Measurements from ENCODE around the gene CORO2A.

CORO2A gene, protein sequence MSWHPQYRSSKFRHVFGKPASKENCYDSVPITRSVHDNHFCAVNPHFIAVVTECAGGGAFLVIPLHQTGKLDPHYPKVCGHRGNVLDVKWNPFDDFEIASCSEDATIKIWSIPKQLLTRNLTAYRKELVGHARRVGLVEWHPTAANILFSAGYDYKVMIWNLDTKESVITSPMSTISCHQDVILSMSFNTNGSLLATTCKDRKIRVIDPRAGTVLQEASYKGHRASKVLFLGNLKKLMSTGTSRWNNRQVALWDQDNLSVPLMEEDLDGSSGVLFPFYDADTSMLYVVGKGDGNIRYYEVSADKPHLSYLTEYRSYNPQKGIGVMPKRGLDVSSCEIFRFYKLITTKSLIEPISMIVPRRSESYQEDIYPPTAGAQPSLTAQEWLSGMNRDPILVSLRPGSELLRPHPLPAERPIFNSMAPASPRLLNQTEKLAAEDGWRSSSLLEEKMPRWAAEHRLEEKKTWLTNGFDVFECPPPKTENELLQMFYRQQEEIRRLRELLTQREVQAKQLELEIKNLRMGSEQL

DNA sequence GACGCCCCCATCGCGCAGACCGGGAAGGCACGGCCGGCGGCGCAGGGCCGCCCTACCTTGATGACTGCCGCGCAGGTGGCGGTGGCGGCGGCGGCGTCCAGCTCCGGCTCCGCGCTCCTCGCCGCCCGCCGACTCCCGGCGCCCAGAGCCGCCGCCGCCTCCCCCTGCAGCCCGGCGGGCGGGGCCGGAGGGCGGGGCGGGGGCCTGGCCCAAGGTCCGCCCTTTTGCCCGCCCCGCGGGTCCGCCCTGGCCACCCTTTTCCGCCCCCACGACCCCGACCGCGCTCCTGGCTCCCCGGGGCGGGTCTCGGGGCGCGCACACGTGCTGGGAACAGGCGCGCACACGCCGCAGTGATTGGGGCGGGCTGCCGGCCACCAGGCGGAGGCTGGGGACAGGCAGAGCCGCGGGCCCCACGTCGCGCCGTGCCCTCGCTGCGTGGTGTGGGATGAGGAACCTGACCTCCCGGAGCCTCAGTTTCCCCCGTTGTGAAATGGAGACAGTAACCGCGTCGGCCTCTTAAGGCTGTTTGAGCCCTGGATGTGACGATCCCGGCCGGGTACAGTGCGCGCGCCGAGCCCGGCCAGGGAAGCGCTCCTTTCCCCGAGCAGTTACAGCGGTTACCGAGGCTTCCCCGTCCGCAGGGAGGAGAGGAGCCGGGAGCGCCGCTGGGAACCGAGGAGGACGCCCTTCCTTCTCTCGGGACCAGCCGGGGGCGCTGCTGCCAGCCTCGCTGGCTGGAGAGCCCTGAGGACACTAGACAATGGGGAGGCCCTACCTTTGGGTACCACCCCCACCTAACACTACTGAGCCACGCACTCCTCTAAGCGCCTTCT is at the start of gene CORO2A:
CORO2A (minus strand) TSS at position 135 of the 833 bp plus-strand sequence. CDS start 34,977 bp downstream, outside the sequence.
- in situ Hi-C loops (cut with HindIII; ENCODE audit: low sequenced_read_pairs) = no loop called here

DNA sequence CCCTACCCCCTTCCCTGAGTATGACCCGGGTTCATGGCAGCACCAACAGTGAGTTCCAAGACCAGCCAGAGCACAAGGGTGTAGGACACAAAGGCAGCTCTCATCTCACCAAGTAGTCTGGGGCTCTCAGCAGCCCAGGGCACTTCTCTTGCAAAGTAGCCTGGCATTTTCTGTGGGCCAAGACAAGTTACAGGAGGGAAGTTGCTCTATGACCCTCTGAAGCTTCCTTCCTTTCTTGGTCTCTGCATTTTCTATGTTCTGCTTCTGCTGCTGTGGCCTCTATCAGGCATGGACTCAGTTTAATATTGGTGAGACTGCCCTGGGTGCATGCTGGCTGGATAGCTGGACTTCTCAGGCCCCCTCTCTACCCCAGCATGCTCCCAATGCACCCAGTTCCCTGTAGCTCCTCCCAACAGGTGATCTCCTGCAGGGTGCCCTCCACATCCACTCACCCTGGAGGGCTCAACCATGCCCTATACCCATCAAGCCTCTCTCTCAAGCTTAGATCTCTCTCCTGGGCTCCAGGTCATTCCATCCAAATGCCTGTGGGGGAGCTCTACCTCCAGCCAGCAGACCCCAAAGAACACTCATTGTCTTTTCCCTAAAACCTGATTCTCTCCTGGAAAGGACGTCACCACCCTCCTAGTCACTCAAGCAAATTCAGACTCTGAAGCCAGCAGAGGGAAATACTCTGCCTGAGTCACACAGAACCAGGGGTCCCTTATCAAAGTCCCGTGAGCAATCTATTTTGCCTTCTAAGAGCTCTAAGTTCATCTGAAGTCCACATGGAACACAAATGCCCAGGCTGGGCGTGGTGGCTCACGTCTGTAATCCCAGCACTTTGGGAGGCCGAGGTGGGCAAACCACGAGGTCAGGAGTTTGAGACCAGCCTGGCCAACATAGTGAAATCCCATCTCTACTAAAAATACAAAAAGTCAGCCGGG is 49.2 kb upstream of the CORO2A start:
- in situ Hi-C loops (cut with HindIII; ENCODE audit: low sequenced_read_pairs) = no loop called here

DNA sequence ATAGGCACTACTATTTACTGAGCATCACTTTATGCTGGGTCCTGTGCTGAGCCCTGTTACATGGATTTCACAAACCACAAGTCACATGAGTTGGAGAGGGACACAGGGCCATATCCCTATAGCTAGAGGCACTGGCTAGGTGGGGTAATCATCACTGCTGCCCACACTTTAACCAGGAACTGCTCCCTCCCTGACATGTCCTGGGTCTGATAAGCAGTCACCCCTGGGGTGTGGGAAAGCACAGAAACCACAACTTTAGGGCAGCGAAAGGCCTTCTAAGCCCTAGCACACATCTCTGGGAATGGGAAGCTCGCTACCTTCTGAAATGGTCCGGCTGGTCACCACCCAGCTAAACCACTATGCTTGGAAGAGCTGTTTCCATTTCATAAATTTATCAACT is 48.0 kb upstream of the CORO2A start:
- in situ Hi-C loops (cut with HindIII; ENCODE audit: low sequenced_read_pairs) = no loop called here

DNA sequence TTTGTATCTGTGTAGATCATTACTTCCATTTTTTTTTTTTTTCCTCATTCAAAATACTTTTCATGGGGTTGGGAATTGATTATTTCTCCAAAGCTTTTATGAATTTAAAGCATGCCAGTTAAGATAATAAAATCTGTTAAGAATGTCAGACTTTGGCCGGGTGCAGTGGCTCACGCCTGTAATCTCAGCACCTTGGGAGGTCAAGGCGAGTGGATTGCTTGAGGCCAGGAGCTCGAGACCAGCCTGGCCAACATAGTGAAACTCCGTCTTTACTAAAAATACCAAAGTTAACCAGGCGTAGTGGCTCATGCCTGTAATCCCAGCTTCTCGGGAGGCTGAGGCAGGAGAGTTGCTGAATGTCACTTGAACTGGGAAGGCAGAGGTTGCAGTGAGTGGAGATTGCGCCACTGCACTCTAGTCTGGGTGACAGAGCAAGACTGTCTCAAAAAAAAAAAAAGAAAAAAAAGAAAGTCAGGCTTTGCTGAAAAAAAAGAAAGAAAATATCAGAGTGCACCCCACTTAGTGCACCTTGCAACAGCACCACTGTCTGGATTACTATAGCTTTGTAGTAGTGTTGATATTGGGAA is 44.6 kb upstream of the CORO2A start:
- in situ Hi-C loops (cut with HindIII; ENCODE audit: low sequenced_read_pairs) = no loop called here

DNA sequence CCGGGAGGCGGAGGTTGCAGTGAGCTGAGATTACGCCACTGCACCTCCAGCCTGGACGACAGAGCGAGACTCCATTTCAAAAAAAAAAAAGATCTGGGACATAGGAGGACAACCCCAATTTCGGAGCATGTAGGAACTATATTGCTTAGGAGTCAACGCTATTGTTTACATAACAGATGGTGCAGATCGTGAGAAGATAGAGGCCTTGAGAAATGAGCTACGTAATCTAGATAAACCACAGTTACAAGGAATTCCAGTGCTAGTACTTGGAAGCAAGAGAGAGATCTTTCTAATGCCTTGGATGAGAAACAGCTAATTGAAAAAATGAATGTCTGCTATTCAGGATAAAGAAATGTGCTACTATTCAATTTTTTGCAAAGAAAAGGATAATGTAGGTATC is 42.7 kb upstream of the CORO2A start:
- in situ Hi-C loops (cut with HindIII; ENCODE audit: low sequenced_read_pairs) = no loop called here

DNA sequence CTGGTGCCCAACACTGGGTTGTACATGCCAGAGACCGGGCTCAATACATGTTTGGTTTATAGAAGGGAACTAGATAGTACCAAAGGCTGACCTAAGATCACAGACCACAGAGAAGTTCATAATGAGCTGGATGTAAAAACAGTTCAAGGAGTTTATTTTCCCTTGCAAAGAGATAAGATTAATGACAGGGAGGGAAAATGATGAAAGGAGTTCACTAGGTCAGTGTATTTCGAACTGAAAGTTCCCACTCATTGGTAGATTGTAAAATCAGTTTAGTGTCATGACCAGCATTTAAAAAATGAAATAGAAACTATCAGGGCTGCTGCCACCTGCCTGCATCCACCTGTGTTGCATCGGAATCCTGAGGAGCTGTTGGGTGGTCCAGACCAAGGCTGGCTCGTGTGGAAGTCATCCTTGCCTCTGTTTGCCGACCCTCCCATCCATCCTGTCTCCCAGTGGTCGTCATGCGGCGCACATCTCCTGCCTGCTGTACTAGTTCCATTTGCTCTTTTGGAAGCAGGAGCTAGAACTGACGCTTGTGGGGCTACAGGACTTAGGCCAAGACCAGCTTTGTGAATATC is 41.9 kb upstream of the CORO2A start:
- in situ Hi-C loops (cut with HindIII; ENCODE audit: low sequenced_read_pairs) = no loop called here

DNA sequence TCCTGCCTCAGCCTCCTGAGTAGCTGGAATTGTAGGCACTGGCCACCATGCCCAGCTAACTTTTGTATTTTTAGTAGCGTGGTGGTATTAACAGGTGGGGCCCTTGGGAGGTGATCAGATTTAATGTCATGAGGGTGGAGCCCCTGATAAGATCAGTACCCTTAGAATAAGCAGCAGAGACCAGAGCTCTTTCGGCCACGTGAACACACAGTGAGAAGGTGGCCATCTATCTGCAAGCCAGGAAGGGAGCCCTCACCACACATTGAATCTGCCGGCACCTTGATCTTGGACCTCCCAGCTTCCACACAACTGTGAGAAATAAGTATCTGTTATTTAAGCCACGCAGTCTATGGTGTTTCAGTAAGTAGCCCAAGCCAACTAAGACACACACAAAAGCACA is 40.5 kb upstream of the CORO2A start:
- in situ Hi-C loops (cut with HindIII; ENCODE audit: low sequenced_read_pairs) = no loop called here

DNA sequence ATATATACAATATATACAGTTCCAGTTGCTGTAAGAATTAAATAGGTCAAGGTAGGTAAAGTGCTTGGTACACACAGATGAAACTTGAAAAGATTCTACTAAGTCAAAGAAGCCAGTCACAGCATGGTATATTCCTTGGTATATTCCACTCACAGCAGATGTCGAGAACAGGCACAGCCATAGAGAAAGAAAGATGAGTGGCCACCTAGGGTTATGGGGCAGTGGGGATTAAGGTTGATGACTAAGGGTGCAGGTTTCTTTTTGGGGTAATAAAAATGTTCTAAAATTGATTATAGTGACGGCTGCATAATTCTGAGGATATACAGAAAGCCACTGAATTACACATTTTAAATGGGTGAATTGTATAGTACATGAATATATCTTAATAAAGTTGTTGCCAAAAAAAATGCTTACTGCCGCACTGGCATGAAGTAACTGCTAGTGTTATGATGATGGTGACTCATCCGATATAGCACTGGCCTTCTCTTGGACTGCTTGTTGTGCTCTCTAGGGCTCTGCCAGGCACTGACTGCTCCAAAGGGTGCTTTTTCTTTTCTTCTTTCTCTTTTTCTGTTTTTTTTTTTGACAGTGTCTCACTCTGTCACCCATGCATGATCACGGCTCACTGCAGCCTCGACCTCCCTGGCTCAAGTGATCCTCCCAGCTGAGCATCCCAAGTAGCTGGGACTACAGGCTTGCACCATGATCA is 39.5 kb upstream of the CORO2A start:
- in situ Hi-C loops (cut with HindIII; ENCODE audit: low sequenced_read_pairs) = no loop called here

DNA sequence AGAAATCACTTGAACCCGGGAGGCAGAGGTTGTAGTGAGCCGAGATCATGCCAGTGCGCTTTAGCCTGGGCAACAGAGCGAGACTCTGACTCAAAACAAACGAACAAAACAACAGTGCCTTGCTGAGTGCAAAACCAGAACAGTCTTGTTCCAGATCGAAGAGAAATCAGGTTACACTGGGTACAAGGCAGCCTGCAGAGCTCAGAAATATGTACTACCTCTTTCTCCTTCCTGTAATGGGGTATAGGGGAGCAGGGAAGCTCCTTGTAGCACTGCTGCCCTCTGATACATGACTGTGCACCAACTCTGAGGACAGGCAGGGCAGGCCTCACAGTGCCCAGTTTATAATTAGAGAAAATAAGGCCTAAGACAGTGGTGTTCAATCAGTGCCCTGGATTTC is 38.4 kb upstream of the CORO2A start:
- in situ Hi-C loops (cut with HindIII; ENCODE audit: low sequenced_read_pairs) = no loop called here

DNA sequence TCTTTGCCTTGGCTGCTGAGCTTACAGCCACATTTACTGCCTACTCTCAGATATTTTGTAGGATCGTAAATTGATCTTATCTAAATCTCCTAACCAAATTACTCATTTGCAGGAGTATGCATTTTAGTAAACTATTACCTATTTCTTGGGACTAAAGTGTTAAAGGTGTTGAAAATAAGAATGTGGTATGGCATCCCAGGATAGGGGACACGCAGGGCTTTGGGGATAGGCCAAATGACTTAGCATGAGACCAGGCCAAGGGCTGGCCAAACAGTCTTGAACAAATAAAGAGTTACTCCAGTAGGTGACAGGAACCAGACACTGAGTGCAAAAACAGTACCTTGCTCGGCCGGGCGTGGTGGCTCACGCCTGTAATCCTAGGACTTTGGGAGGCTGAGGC is 37.9 kb upstream of the CORO2A start:
- in situ Hi-C loops (cut with HindIII; ENCODE audit: low sequenced_read_pairs) = no loop called here

DNA sequence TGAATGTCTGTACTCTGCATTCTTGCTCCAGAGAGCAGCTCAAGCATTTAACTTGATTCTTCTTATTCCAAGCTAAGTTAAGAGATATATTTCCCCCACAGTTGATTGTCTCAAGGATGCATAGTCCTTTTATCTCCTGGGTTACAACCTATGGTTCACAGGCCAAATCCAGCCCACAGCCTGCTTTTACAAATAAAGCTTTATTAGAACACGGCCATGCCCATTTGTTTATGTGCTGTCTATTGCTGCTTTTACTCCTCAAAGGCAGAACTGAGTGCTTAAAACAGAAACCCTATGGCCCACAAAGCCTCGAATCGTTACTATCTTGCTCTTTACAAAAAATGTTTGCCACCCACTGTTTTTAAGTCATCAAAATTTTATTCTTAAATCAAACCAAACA is 37.2 kb upstream of the CORO2A start:
- in situ Hi-C loops (cut with HindIII; ENCODE audit: low sequenced_read_pairs) = no loop called here

DNA sequence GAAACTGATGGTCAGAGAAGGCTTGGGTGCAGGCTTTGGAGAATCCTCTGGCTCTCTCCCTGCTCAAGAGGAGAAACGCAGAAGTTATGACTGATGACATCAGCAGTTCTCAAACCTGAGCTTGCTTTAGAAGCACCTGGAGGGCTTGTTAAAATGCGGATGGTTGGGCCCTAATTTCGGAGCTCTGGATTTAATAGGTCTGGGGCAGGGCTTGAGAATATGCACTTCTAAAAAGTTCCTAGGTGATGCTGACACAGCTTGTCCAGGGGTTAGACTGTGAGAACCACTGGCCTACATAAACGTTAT is 36.6 kb upstream of the CORO2A start:
- in situ Hi-C loops (cut with HindIII; ENCODE audit: low sequenced_read_pairs) = no loop called here

DNA sequence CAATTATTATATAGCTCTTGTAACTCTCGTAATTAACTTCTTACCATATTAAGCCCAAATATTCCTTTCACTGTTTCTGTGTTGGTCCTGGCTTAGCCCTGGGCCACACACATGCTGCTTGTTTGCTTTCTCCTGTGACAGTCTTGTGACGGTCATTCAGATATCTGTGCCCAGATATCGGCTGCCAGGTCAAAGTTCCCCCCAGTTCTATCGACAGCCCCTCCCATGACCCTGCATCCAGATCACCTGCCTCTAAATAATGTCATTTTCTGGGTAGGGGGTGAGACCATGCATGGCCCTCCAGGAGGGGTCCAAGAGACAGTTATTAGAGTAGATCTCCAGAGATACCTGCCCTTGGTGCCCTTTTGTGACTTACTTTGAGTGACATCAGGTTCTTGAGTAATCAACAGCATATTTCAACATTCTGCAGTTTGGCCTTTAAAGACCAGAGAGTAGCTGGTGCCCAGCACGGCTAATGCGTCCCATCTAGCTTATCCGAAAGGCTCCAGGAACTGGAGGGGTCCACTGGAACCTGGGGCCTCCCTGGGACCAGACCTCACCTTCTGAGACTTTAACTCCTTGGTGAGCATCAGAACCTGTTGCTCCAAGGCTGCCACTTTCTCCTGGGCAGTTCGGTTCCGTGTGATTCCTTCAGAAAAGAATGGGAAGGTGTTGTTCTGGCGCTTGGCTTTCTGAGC is 36.1 kb upstream of the CORO2A start:
- in situ Hi-C loops (cut with HindIII; ENCODE audit: low sequenced_read_pairs) = no loop called here

DNA sequence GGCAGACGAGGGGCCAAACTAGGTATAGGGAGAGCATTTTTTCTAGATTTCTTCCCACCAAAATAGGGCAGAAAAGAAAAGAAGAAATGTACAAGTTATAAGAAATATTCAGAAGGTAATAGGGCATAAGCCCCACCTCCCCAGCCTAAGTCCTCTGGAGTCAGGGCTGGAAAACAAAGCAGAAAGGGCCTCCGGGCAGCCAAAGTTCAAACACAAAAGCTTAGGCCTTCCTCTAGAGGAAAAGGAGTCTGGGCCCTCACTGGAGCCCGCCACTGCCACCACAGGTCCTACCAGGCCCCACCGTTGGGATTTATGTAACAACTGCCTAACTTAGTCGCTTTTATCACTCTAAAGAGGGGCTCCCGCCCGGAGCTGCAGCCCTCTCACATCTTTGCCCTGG is 35.4 kb upstream of the CORO2A start:
- in situ Hi-C loops (cut with HindIII; ENCODE audit: low sequenced_read_pairs) = no loop called here

DNA sequence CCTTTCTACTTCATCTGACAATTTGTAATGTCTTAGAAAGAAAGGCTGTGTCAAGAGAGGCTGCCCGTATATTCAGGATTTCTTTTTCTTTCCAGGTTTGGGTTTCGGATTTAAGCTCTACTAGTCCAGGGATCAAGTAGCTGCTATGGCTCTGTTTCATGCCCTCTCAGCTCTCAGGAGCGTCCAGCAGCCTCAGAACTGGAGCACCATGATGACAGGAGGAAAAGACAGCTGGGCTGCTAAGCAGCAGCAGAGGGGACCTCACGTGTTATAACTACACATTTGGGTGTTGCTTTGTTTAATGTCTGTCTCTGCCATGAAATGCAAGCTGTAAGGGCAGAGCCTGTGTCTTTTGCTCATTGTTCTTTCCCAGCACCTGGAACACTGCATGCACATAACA is 34.5 kb upstream of the CORO2A start:
- in situ Hi-C loops (cut with HindIII; ENCODE audit: low sequenced_read_pairs) = no loop called here

DNA sequence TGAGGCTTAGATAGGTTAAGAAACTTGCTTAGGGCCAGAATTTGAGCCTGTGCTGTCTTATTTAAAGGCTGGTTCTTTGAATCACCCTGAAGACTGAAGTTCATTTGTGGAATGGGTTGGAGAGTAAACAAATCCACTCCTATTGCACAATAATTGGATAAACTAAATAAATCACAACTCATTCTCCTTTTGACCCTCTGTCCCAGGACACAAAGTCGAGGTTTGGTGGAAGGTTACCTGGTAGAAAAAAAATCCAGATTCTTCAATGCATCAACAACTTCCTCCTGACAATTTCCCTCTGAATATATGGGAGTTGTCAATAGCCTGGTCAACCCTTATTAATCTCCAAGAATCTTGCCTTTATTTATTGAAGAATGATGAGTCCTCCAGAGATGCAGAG is 34.1 kb upstream of the CORO2A start:
- in situ Hi-C loops (cut with HindIII; ENCODE audit: low sequenced_read_pairs) = no loop called here

DNA sequence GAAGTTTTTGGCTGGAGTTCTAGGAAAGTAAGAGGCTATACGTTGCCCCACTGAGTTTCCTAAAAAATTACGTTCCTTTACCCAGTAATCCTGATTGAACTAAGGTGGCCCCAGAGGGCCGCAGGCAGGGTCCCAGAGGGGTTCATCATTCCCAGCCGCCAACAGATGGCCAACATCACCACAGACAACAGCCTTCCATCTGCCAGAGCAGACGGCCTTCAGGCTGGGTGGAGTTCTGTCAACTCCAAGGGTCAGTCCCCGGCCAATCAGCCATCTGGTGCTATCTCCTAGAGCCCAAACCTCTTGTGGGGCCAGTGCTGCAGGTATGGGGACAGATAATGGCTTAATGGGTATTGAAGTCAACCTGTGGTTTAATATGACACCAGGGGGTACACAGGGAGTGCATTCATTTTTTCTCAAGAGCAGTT is 32.6 kb upstream of the CORO2A start:
- in situ Hi-C loops (cut with HindIII; ENCODE audit: low sequenced_read_pairs) = no loop called here

DNA sequence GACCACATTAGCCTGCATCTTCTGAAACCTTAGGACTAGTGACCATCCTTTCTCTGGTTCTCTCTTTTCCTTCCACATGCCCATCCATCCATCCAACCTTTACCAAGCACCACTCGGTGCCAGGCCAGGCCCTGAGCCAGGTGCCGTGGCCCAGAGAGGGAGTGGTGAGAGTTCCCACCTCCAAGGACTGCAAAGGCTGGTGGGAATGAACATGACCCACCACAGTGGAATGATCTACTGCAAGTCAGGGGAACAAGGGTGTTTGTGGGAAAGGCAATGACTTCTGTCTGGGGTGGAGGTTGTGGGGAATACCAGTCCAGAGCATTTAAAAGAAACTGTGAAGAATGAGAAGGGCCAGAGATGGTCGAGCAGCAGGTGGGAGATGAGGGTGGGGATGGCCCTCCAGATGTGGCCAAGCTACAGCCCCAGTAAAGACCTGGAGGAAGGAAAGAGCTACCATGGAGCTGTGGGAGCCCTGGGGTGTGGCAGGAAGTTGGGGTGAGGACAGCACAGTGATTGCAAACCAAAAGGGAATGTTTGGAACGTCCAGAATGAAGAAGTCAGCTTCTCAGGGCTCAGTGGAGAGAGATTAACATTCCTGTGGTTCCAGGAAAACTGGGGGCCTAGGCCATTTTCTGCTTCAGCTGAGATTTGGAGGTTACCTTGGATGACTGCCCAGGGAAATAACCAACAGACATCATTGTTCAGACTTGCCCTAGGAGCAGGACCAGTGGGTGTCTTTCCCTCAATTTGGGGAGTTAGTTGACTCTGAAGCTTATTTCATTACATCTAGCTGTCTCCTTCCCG is 30.7 kb upstream of the CORO2A start:
- in situ Hi-C loops (cut with HindIII; ENCODE audit: low sequenced_read_pairs) = no loop called here

All from DLD1 (cell line).